Inflammatory macrophage treated with lipopolysaccharide for 1 hour (primary cell): ENCODE data around the gene RABL6.
A peak's percentile ranks its signal among the peaks of the same experiment; 100 is the strongest.
"Not testable (repeated sequence)": the region's sequence is repeated elsewhere in the genome, so short reads cannot be mapped to it uniquely, and the experiment has no call there.

Experiments used
- DNase-seq, 2 donors: peaks; one replicate each; pipeline ENCODE4 v3.0.0-alpha.2; 2020 to 2022

The RABL6 gene

GRCh38 chr9:136777359-136777758, 30.4 kb upstream of the RABL6 start:
- DNase-seq = no peak

DNA sequence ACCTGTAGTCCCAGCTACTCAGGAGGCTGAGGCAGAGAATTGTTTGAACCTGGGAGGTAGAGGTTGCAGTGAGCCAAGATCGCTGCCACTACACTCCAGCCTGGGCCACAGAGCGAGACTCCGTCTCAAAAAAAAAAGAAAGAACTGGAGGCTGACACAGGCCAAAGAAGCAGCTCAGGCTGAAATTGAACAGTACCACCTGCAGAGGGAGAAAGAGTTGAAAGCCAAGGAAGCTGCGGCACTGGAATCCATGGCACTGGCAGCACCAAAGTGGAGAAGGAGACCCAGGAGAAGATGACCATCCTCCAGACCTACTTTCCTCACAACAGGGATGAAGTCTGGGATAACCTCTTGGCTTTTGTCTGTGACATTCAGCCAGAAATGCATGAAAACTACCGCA, 27.9 kb upstream of the RABL6 start:
- no peak for DNase-seq

- no peak for DNase-seq
These were observed 25.3 kb upstream of the RABL6 start for GRCh38 chr9:136782452-136782851.

GRCh38 chr9:136784249-136784996, 23.3 kb upstream of the RABL6 start:
- peak in 1 of 2 donors; percentile 61 for DNase-seq

GRCh38 chr9:136784997-136785361, 22.8 kb upstream of the RABL6 start:
- no peak for DNase-seq

DNA sequence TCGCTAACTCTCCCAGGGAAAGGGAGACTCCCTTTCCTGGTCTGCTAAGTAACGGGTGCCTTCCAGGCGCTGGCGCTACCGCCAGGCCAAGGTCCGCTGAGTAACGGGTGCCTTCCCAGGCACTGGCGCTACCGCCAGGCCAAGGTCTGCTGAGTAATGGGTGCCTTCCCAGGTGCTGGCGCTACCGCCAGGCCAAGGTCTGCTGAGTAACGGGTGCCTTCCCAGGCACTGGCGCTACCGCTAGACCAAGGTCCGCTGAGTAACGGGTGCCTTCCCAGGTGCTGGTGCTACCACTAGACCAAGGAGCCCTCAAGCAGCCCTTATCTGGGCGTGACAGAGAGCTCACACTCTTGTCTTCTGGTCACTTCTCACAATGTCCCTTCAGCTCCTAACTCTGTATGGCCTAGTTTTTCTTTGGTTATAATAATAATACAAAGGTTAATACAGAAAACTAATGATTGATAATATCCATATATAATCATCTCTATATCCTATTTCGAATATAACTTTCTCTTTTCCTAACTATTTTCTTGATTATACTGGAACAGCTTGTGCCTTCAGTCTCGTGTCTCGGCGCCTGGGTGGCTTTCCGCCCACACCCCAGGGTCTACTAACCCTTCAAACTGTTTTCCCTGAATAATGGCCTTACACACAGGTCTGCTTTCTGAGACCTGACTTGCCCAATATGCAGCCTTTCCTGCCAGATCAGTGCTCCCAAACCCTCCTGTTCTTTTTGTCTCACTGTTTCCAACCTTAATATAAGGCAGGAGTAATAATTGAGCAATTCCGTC, 22.0 kb upstream of the RABL6 start:
- not testable (repeated sequence) for DNase-seq

GRCh38 chr9:136786451-136786850, 21.3 kb upstream of the RABL6 start:
- no peak for DNase-seq

GRCh38 chr9:136786983-136787382, 20.8 kb upstream of the RABL6 start:
- not testable (repeated sequence) for DNase-seq

DNA sequence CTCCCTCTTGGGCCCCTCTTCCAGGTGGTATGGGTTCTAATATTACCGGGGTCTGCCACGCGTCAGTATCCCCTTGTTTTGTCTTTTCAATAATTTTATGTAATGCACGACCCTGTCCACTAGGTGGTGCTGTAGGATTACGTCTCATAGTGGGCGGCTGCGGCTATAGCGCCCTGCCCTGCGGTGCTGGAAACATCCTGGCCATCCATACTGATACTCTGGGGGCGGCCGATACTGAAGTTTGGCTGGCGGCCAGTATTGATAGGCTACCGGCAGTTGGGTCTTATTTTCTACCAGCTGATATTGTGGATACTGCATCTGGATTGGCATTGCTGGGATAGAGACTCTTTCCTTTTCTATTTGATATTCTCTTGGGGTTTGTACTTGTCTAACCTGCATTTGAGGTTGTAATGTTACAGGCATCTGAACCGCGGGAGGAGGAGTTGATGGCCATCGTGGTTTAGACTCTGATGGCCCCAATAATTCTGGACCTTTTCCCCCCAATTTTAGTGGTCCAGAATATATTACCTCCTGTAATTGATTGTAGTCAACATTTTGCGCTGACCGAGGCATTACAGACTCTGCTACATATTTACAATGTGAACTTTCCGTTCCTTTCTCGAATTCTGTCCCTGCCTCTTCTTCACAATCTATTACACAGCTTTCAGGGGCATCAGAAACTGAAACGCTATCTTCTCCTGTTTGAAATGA, 19.9 kb upstream of the RABL6 start:
- peak in 1 of 2 donors; percentile 89 for DNase-seq

- DNase-seq = not testable (repeated sequence)
These were observed 18.9 kb upstream of the RABL6 start for GRCh38 chr9:136788644-136789522.

GRCh38 chr9:136789523-136789937, 18.2 kb upstream of the RABL6 start:
- DNase-seq = no peak

DNA sequence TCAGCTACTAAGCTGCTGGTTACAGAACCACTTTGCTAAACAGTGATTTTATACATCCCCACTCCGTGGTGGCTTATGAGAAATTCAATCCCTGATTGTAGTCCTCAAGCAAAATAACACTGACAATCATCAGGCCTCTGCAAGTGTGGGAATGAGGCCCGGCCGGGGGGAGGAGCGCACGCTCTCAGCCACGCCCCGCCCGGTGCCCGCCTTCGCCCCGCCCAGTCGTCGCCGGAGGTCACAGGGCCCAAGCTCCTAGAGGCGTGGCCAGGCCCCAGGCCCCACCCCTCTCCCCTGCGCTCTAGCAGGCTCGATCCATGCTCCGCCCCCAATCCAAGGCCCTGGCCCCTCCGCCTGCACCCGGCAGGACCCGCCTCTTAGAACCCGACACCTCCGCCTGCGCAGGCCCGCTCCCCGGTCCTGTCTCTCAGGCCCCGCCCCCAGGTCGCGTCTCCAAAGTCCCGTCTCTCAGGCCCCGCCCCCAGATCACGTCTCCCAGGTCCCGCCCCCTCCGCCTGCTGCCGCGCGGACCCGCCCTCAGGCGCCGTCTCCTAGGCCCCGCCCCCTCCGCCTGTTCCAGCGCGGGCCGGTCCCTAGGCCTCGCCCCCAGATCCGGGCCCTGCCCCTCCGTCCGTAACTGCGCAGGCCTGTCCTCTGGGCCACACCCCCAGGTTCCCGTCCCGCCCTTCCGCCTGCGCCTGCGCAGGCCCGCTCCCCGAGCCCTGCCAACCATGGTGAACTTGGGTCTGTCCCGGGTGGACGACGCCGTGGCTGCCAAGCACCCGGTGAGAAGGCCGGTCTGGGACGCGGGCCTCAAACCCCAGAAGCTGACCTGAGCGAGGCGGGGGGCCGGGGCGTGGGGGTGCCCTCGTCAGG, 16.9 kb upstream of the RABL6 start, which contains the start of gene TMEM141:
Gene TMEM141, plus strand, starts transcription at position 705 of the 876 bp plus-strand sequence. Its CDS starts 27 bp downstream, at position 732.
- DNase-seq = peak; percentile 99

- peak in 1 of 2 donors; percentile 60 for DNase-seq
These were observed 16.1 kb upstream of the RABL6 start for GRCh38 chr9:136791516-136792276.

- no peak for DNase-seq
These were observed 15.2 kb upstream of the RABL6 start for GRCh38 chr9:136792321-136793085.

- no peak for DNase-seq
These were observed 14.4 kb upstream of the RABL6 start for GRCh38 chr9:136793086-136793946.

DNA sequence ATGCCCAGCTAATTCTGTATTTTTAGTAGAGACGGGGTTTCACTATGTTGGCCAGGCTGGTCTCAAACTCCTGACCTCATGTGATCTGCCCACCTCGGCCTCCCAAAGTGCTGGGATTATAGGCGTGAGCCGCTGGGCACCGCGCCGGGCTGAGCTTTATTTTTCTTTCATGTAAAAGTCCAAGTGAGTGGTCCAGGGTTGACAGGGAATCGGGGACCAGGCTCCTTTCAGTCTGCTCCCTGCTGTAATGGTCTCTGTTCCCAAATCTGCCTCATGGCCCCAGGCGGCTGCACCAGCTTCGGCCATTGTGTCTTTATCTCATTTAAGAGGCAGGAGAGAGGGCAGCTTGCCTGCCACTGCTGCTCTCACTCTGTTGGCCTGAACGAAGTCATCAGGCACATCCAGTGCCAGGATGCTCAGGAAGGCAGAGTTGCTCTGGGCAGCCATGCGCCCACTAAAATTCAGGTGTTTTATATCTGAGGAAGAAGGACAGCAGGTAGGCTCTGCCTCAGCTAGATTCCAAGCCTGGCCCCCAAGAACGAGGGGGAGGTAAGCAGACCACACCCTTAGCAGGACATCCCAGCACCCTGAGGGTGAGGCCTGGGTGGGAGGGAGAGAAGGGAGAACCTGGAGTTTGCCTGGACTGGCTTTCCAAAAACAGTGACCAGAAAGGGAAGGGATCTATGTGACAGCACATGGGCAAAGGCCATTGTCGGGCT, 13.3 kb upstream of the RABL6 start:
- DNase-seq = no peak

GRCh38 chr9:136795000-136795348, 12.8 kb upstream of the RABL6 start:
- peak; percentile 41 to 73 for DNase-seq

DNA sequence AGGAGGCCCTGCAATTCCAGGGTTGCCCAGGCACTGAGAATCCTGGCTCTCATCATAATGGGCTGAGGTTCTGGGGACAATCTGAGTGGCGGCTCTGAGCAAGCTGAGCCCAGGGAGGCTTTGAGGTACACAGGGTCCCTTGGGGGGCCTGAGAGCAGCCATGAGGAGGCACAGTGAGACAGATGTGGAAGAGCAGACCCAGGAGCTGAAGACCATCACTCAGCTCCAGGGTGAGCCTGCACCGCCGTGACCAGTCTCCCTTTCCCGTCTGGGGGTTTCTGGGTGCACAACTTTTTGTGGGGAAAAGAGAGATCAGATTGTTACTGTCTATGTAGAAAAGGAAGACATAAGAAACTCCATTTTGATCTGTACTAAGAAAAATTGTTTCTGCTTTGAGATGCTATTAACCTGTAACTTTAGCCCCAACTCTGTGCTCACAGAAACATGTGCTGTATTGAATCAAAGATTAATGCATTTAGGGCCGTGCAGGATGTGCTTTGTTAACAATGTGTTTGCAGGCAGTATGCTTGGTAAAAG, 11.4 kb upstream of the RABL6 start, which contains the start of gene CCDC183:
Gene CCDC183, plus strand, starts transcription at position 101 of the 537 bp plus-strand sequence. Its CDS starts 60 bp downstream, at position 161.
- no peak for DNase-seq
